Stimulated activated CD4-positive, alpha-beta T cell treated with anti-CD3 and anti-CD28 coated beads, Interleukin-1b, Interleukin-23, amount 100 ng/mL, for 48 hours (primary cell): Measurements from ENCODE around the gene PGAM1.
"Not testable (repeated sequence)": the region's sequence is repeated elsewhere in the genome, so short reads cannot be mapped to it uniquely, and the experiment has no call there.

Source experiments
- DNase-seq: peaks from one replicate; pipeline ENCODE4 v3.0.0-alpha.2; 2020

The PGAM1 gene

GRCh38 chr10:97425964-97426775 is at the start of gene PGAM1:
TSS of gene PGAM1 (plus strand) at chr10:97426191. CDS start at chr10:97426308, 117 bp downstream.
- peak; percentile 96 for DNase-seq

GRCh38 chr10:97376413-97376812 is 49.6 kb upstream of the PGAM1 start:
- no peak for DNase-seq

- DNase-seq, result no peak
These were observed 46.8 kb upstream of the PGAM1 start for GRCh38 chr10:97378933-97379921.

- no peak for DNase-seq
These were observed 45.5 kb upstream of the PGAM1 start for GRCh38 chr10:97380516-97380915.

- DNase-seq, result no peak
These were observed 44.4 kb upstream of the PGAM1 start for GRCh38 chr10:97381626-97382025.

GRCh38 chr10:97383159-97383558 is 42.8 kb upstream of the PGAM1 start:
- DNase-seq, result no peak

- no peak for DNase-seq
These were observed 41.8 kb upstream of the PGAM1 start for GRCh38 chr10:97384156-97384555.

GRCh38 chr10:97384641-97385040 is 41.4 kb upstream of the PGAM1 start:
- no peak for DNase-seq

GRCh38 chr10:97385565-97385964 is 40.4 kb upstream of the PGAM1 start:
- no peak for DNase-seq

- DNase-seq, result no peak
These were observed 37.8 kb upstream of the PGAM1 start for GRCh38 chr10:97388152-97388551.

GRCh38 chr10:97390091-97390490 is 35.9 kb upstream of the PGAM1 start:
- no peak for DNase-seq

GRCh38 chr10:97393034-97393573 is 32.9 kb upstream of the PGAM1 start:
- no peak for DNase-seq

- DNase-seq, result no peak
These were observed 29.9 kb upstream of the PGAM1 start for GRCh38 chr10:97396056-97396455.

- peak; percentile 41 for DNase-seq
These were observed 26.0 kb upstream of the PGAM1 start for GRCh38 chr10:97399843-97400545.

- DNase-seq, result peak; percentile 86
These were observed 25.1 kb upstream of the PGAM1 start, which contains the start of gene RRP12 for GRCh38 chr10:97400665-97401454. TSS of gene RRP12 (minus strand) at chr10:97401340. CDS start at chr10:97401231, 109 bp downstream.

GRCh38 chr10:97401455-97401919 is 24.5 kb upstream of the PGAM1 start:
- no peak for DNase-seq

- no peak for DNase-seq
These were observed 21.9 kb upstream of the PGAM1 start for GRCh38 chr10:97404044-97404443.

- no peak for DNase-seq
These were observed 19.9 kb upstream of the PGAM1 start for GRCh38 chr10:97406064-97406463.

- not testable (repeated sequence) for DNase-seq
These were observed 19.5 kb upstream of the PGAM1 start for GRCh38 chr10:97406483-97406882.

- DNase-seq, result peak; percentile 65
These were observed 18.6 kb upstream of the PGAM1 start for GRCh38 chr10:97407211-97407951.

GRCh38 chr10:97407952-97408248 is 18.1 kb upstream of the PGAM1 start:
- no peak for DNase-seq
